Measurements from ENCODE around the gene IL18R1. TPM values are rescaled to one million over a fixed set of nuclear protein-coding genes. Genes with fewer than 3 reads are reported as not detected.

The IL18R1 gene
- total RNA-seq, 2 donors from 2014 or later: 1.9 to 5.0 TPM

DNA sequence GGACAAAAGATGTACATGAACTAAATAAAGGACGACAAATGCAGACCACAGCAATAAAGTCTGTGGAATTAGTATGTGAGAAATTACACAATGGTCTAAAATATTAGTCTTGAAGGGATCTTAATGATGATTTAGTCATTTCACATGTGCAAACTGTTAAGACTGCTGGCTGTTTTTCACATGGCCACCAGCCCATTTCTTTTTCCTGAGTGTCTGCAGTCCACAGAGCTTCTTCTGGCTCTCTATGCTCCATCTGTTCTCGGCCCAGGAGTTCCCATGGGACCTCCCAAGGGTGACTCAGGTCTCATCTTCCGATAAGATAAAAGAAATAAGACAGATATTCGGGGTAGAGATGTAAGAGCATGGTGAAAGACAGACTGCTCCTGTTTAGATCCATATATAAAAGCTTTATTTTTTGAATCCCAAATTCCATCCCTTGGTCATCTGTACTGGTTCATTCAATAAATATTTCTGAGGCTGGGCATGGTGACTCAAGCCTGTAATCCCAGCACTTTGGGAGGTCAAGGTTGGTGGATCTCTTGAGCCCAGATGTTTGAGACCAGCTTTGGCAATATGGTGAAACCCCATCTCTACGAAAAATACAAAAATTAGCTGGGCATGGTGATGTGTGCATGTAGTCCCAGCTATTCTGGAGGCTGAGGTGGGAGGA, 24.1 kb upstream of the IL18R1 start:
- Histone ChIP-seq H3K27ac (no peak overlapping the region), H3K4me1 (peaks cover 0 to 7% of the 10 kb centered on the region in 2 donors), H3K4me3 (no peak overlapping the region), H3K27me3 (no peaks in the 10 kb centered on the region), H3K9me3 (no peaks in the 10 kb centered on the region), H3K36me3 (no peaks in the 10 kb centered on the region)
- no peak for DNase-seq (ENCODE audit: low spot score)
- TF ChIP-seq, protein P1, sequence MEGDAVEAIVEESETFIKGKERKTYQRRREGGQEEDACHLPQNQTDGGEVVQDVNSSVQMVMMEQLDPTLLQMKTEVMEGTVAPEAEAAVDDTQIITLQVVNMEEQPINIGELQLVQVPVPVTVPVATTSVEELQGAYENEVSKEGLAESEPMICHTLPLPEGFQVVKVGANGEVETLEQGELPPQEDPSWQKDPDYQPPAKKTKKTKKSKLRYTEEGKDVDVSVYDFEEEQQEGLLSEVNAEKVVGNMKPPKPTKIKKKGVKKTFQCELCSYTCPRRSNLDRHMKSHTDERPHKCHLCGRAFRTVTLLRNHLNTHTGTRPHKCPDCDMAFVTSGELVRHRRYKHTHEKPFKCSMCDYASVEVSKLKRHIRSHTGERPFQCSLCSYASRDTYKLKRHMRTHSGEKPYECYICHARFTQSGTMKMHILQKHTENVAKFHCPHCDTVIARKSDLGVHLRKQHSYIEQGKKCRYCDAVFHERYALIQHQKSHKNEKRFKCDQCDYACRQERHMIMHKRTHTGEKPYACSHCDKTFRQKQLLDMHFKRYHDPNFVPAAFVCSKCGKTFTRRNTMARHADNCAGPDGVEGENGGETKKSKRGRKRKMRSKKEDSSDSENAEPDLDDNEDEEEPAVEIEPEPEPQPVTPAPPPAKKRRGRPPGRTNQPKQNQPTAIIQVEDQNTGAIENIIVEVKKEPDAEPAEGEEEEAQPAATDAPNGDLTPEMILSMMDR (IDR thresholded peaks at IDR 0.05): no peak

- TF ChIP-seq, protein P1 (IDR thresholded peaks at IDR 0.05): no peak
- no peaks in the 10 kb centered on the region for H3K9me3 ChIP-seq
- no peak overlapping the region for H3K4me3 ChIP-seq
- H3K27ac ChIP-seq: no peak overlapping the region
- no peak for DNase-seq (ENCODE audit: low spot score)
- H3K36me3 ChIP-seq: no peaks in the 10 kb centered on the region
- H3K27me3 ChIP-seq: no peaks in the 10 kb centered on the region
- H3K4me1 ChIP-seq: peaks cover 0 to 7% of the 10 kb centered on the region in 2 donors
These were observed 21.1 kb upstream of the IL18R1 start for GRCh38 chr2:102334486-102334885.

DNA sequence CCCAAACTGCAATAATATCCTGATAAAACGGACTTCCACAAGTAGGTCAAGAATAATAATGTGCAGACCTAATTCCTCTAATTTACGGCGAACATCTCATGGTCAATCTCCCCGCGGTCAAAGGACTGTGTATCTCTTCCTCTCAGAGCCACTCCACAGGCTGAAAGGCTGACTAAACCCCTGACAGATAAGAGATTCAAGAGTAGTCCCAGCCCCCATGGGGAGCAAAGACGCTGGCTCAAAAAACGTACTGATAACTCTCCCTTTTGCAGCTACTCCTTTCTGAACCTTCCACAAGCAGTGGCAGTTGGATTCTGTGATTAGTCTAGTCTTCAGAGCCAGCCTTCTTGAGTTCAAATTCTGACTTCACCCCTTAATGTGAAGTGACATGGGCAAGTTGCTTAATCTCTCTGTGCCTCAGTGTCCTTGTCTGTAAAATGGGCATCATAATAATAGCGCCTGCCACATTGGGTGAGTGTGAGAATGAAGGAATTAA, 19.7 kb upstream of the IL18R1 start:
- H3K27ac ChIP-seq: peak overlapping the region; percentile 54 to 55
- H3K4me3 ChIP-seq: no peak overlapping the region
- H3K36me3 ChIP-seq: no peaks in the 10 kb centered on the region
- TF ChIP-seq, protein P1 (IDR thresholded peaks at IDR 0.05): no peak
- H3K4me1 ChIP-seq: peaks cover 0 to 7% of the 10 kb centered on the region in 2 donors
- H3K27me3 ChIP-seq: no peaks in the 10 kb centered on the region
- H3K9me3 ChIP-seq: no peaks in the 10 kb centered on the region
- DNase-seq (ENCODE audit: low spot score): no peak

DNA sequence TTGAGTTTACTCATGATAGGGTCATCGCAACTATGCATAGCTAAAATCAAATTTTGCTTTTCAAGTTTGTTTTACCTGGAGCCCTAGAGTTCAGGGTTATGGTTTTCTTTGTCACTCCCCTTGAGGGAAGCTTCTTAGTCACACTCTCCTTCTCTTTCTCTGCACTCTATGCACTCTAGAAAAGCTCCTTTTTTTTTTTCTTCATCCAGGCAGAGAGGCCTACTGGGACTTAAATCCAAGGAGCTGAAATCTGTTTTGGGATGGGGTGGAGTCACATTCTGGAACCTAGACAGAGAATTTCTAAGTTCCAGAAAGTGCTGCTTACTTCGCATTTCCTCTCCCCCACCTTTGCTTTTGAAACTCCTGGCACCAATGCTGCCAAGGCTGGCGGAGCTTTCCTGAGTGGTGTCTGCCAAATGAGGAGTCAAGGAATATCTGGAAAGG, 19.1 kb upstream of the IL18R1 start:
- Histone ChIP-seq H3K4me1 (peaks cover 0 to 7% of the 10 kb centered on the region in 2 donors), H3K4me3 (peak overlapping the region in 1 of 2 donors; percentile 10), H3K27ac (peak overlapping the region; percentile 54 to 55), H3K36me3 (no peaks in the 10 kb centered on the region), H3K9me3 (no peaks in the 10 kb centered on the region), H3K27me3 (no peaks in the 10 kb centered on the region)
- no peak for DNase-seq (ENCODE audit: low spot score)
- TF ChIP-seq, protein P1 (IDR thresholded peaks at IDR 0.05): no peak

GRCh38 chr2:102337012-102337411, 18.6 kb upstream of the IL18R1 start:
- Histone ChIP-seq H3K4me3 (peak overlapping the region in 1 of 2 donors; percentile 10), H3K27me3 (no peaks in the 10 kb centered on the region)
- TF ChIP-seq, protein P1 (IDR thresholded peaks at IDR 0.05): no peak

More at GRCh38 chr2:102337012-102337411, 18.6 kb upstream of the IL18R1 start:
- Histone ChIP-seq H3K9me3 (no peaks in the 10 kb centered on the region), H3K27ac (peak overlapping the region; percentile 54 to 55), H3K4me1 (peaks cover 0 to 7% of the 10 kb centered on the region in 2 donors), H3K36me3 (no peaks in the 10 kb centered on the region)
- DNase-seq (ENCODE audit: low spot score): no peak
